Trophoblast cell (in vitro differentiated cells and primary cell): ENCODE measurements around the gene RASIP1.

Experiments
- DNase-seq, 2 donors: peaks; one replicate each; pipeline ENCODE4 v3.0.0-alpha.2; 2016
- H2AFZ ChIP-seq: 2 replicates; pipeline ENCODE4 v1.6.1; 2013; ENCODE audit warnings: low read length, moderate library complexity, mild to moderate bottlenecking; ENCODE audit not compliant: insufficient read depth, poor library complexity
- H2AK5ac ChIP-seq: 2 replicates; pipeline ENCODE4 v1.6.1; 2013; ENCODE audit warnings: mild to moderate bottlenecking, low read length
- H2BK120ac ChIP-seq: 2 replicates; pipeline ENCODE4 v1.6.1; 2013; ENCODE audit warnings: low read length, mild to moderate bottlenecking, moderate library complexity; ENCODE audit not compliant: insufficient read depth, poor library complexity
- H2BK12ac ChIP-seq: 2 replicates; pipeline ENCODE4 v1.6.1; 2013; ENCODE audit warnings: mild to moderate bottlenecking, low read length, moderate library complexity
- H2BK5ac ChIP-seq: 2 replicates; pipeline ENCODE4 v1.6.1; 2013; ENCODE audit warnings: low read length, low read depth, moderate library complexity, mild to moderate bottlenecking; ENCODE audit not compliant: poor library complexity
- H3K14ac ChIP-seq: 2 replicates; pipeline ENCODE4 v1.6.1; 2013; ENCODE audit warnings: mild to moderate bottlenecking, low read length
- H3K18ac ChIP-seq: 2 replicates; pipeline ENCODE4 v1.6.1; 2013; ENCODE audit warnings: mild to moderate bottlenecking, low read length
- H3K23ac ChIP-seq: 2 replicates; pipeline ENCODE4 v1.6.1; 2013; ENCODE audit warnings: low read length
- H3K27ac ChIP-seq: 2 replicates; pipeline ENCODE4 v1.5.1; 2013; ENCODE audit warnings: low read depth, mild to moderate bottlenecking, inconsistent platforms, low read length, moderate library complexity
- H3K27me3 ChIP-seq: 2 replicates; pipeline ENCODE4 v1.6.1; 2013; ENCODE audit warnings: inconsistent platforms, mild to moderate bottlenecking, low read length, moderate library complexity; ENCODE audit not compliant: insufficient read depth
- H3K36me3 ChIP-seq, 2 experiments: 1 replicate in 1 of 2; 2 replicates in 1 of 2; pipeline ENCODE4 v1.6.1; 2013; ENCODE audit warnings: low read length in 2 of 2, mild to moderate bottlenecking in 2 of 2, moderate library complexity in 1 of 2; ENCODE audit not compliant: insufficient read depth in 2 of 2, control insufficient read depth in 1 of 2
- H3K4ac ChIP-seq: 2 replicates; pipeline ENCODE4 v1.6.1; 2013; ENCODE audit warnings: low read depth, mild to moderate bottlenecking, low read length, moderate library complexity
- H3K4me1 ChIP-seq, 2 experiments: 1 replicate in 1 of 2; 2 replicates in 1 of 2; pipeline ENCODE4 v1.6.1; 2013; ENCODE audit warnings: low read length in 2 of 2, mild to moderate bottlenecking in 2 of 2, moderate library complexity in 1 of 2; ENCODE audit not compliant: insufficient read depth in 2 of 2, control insufficient read depth in 1 of 2
- H3K4me2 ChIP-seq: 2 replicates; pipeline ENCODE4 v1.6.1; 2013; ENCODE audit warnings: inconsistent platforms, mild to moderate bottlenecking, low read length, moderate library complexity
- H3K4me3 ChIP-seq: 2 replicates; pipeline ENCODE4 v1.5.1; 2013; ENCODE audit warnings: mild to moderate bottlenecking, low read depth, low read length, inconsistent platforms
- H3K79me1 ChIP-seq: one replicate; pipeline ENCODE4 v1.6.1; 2013; ENCODE audit warnings: low read length
- H3K79me2 ChIP-seq: 2 replicates; pipeline ENCODE4 v1.6.1; 2013; ENCODE audit warnings: low read length, mild to moderate bottlenecking; ENCODE audit not compliant: control insufficient read depth, insufficient read depth, poor library complexity
- H3K9ac ChIP-seq: 2 replicates; pipeline ENCODE4 v1.6.1; 2013; ENCODE audit warnings: mild to moderate bottlenecking, low read length
- H3K9me3 ChIP-seq: 2 replicates; pipeline ENCODE4 v1.6.1; 2013; ENCODE audit warnings: low read depth, mild to moderate bottlenecking, control low read depth, inconsistent platforms, low read length; ENCODE audit not compliant: insufficient read depth
- H4K12ac ChIP-seq: 2 replicates; pipeline ENCODE4 v1.6.1; 2013; ENCODE audit warnings: low read depth, mild to moderate bottlenecking, low read length, moderate library complexity
- H4K8ac ChIP-seq: 2 replicates; pipeline ENCODE4 v1.6.1; 2013; ENCODE audit warnings: low read depth, mild to moderate bottlenecking, low read length, moderate library complexity
- H4K91ac ChIP-seq: one replicate; pipeline ENCODE4 v1.6.1; 2013; ENCODE audit warnings: low read depth, mild to moderate bottlenecking, low read length, moderate library complexity
- WGBS: extraction: QIAGEN DNeasy Blood & Tissue Kit; methylation state at CpG from one replicate; pipeline ENCODE4 v1.1.7; 2013; ENCODE audit warnings: missing lambda C conversion rate; ENCODE audit not compliant: insufficient read length, insufficient coverage; ENCODE audit errors: extremely low coverage; 5-methylcytosine and 5-hydroxymethylcytosine counted together

RASIP1 gene

GRCh38 chr19:48755084-48755641 lies 14.8 kb upstream of the RASIP1 start, which contains the start of gene FGF21:
FGF21 (plus strand) TSS chr19:48755524; CDS start chr19:48756237, 713 bp downstream.
- WGBS: no CpG with 5 or more reads among the region's 4 CpGs
- no peak within 1 kb of the TSS for H4K12ac ChIP-seq
- H4K8ac ChIP-seq: no peak within 1 kb of the TSS

GRCh38 chr19:48752496-48753365 lies 12.3 kb upstream of the RASIP1 start, which contains the start of gene FUT1:
FUT1 (minus strand) TSS chr19:48752641; CDS start chr19:48751281, 1,360 bp downstream.
- Histone ChIP-seq H4K91ac (no peak within 1 kb of the TSS), H3K79me1 (no peaks in the 10 kb centered on the region), H3K79me2 (no peaks in the 10 kb centered on the region), H2BK120ac (no peak within 1 kb of the TSS), H2BK12ac (no peak within 1 kb of the TSS), H3K4me2 (peak within 1 kb of the TSS; percentile 68), H4K8ac (peak within 1 kb of the TSS; percentile 51), H3K36me3 (no peaks in the 10 kb centered on the region), H2AFZ (peak within 1 kb of the TSS; percentile 71), H3K9me3 (no peaks in the 10 kb centered on the region), H3K14ac (no peak within 1 kb of the TSS), H3K18ac (no peak within 1 kb of the TSS), H2AK5ac (no peak within 1 kb of the TSS), H3K4ac (no peak within 1 kb of the TSS), H4K12ac (no peak within 1 kb of the TSS), H3K4me1 (peaks cover 11 to 12% of the 10 kb centered on the region in 2 experiments), H3K27ac (no peak within 1 kb of the TSS), H3K4me3 (peak within 1 kb of the TSS; percentile 42), H3K9ac (no peak within 1 kb of the TSS), H2BK5ac (no peak within 1 kb of the TSS), H3K27me3 (no peaks in the 10 kb centered on the region), H3K23ac (no peak within 1 kb of the TSS)
- DNase-seq: peak; percentile 69 to 72
- no CpG with 5 or more reads among the region's 73 CpGs for WGBS

More at GRCh38 chr19:48755084-48755641, 14.8 kb upstream of the RASIP1 start, which contains the start of gene FGF21:
- Histone ChIP-seq H3K9ac (no peak within 1 kb of the TSS), H3K27me3 (no peaks in the 10 kb centered on the region), H3K79me1 (no peaks in the 10 kb centered on the region), H3K27ac (no peak within 1 kb of the TSS), H3K36me3 (no peaks in the 10 kb centered on the region), H3K23ac (no peak within 1 kb of the TSS), H3K14ac (no peak within 1 kb of the TSS), H2AFZ (no peak within 1 kb of the TSS), H3K4me2 (no peak within 1 kb of the TSS), H3K18ac (no peak within 1 kb of the TSS), H2BK5ac (no peak within 1 kb of the TSS), H3K4me1 (peaks cover 11 to 12% of the 10 kb centered on the region in 2 experiments), H3K4me3 (no peak within 1 kb of the TSS), H3K79me2 (no peaks in the 10 kb centered on the region), H4K91ac (no peak within 1 kb of the TSS), H3K9me3 (no peaks in the 10 kb centered on the region), H2AK5ac (no peak within 1 kb of the TSS), H2BK120ac (no peak within 1 kb of the TSS), H2BK12ac (no peak within 1 kb of the TSS), H3K4ac (no peak within 1 kb of the TSS)
- DNase-seq: no peak

- H3K23ac ChIP-seq: no peak overlapping the region
- no peak overlapping the region for H2BK5ac ChIP-seq
- peaks cover 11 to 14% of the 10 kb centered on the region in 2 experiments for H3K4me1 ChIP-seq
- no peak overlapping the region for H3K18ac ChIP-seq
- H3K9me3 ChIP-seq: no peaks in the 10 kb centered on the region
- no peak overlapping the region for H2BK120ac ChIP-seq
- H4K12ac ChIP-seq: no peak overlapping the region
- H3K9ac ChIP-seq: no peak overlapping the region
- H3K79me2 ChIP-seq: no peaks in the 10 kb centered on the region
- no peak overlapping the region for H2AK5ac ChIP-seq
- H3K14ac ChIP-seq: no peak overlapping the region
- no CpG with 5 or more reads among the region's 20 CpGs for WGBS
- H3K27ac ChIP-seq: no peak overlapping the region
- H4K91ac ChIP-seq: no peak overlapping the region
- no peak overlapping the region for H3K4ac ChIP-seq
- peak overlapping the region; percentile 68 for H3K4me2 ChIP-seq
- peak overlapping the region; percentile 51 for H4K8ac ChIP-seq
- no peak overlapping the region for H2BK12ac ChIP-seq
- no peak for DNase-seq
- H3K4me3 ChIP-seq: peak overlapping the region; percentile 42
- H3K27me3 ChIP-seq: no peaks in the 10 kb centered on the region
- peaks cover under 1% of the 10 kb centered on the region for H3K79me1 ChIP-seq
- H3K36me3 ChIP-seq: no peaks in the 10 kb centered on the region
- H2AFZ ChIP-seq: peak overlapping the region; percentile 71
Measured at GRCh38 chr19:48751845-48752495, 11.6 kb upstream of the RASIP1 start.

GRCh38 chr19:48750771-48751504 lies 10.5 kb upstream of the RASIP1 start:
- Histone ChIP-seq H3K4me2 (no peak overlapping the region), H3K36me3 (no peaks in the 10 kb centered on the region), H2BK120ac (no peak overlapping the region), H3K4ac (no peak overlapping the region), H2BK5ac (no peak overlapping the region), H2AFZ (no peak overlapping the region), H2AK5ac (no peak overlapping the region), H4K8ac (no peak overlapping the region), H2BK12ac (no peak overlapping the region), H3K23ac (no peak overlapping the region), H3K27me3 (no peaks in the 10 kb centered on the region), H3K27ac (no peak overlapping the region), H3K9ac (no peak overlapping the region), H3K9me3 (no peaks in the 10 kb centered on the region), H4K12ac (no peak overlapping the region), H3K18ac (no peak overlapping the region), H3K79me2 (no peaks in the 10 kb centered on the region), H3K14ac (no peak overlapping the region), H3K79me1 (peaks cover 2% of the 10 kb centered on the region), H3K4me1 (peaks cover 11 to 15% of the 10 kb centered on the region in 2 experiments), H4K91ac (no peak overlapping the region), H3K4me3 (no peak overlapping the region)
- no peak for DNase-seq
- no CpG with 5 or more reads among the region's 29 CpGs for whole genome bisulfite sequencing
